Measurements from ENCODE around the gene SLC25A21.

SLC25A21 gene

DNA sequence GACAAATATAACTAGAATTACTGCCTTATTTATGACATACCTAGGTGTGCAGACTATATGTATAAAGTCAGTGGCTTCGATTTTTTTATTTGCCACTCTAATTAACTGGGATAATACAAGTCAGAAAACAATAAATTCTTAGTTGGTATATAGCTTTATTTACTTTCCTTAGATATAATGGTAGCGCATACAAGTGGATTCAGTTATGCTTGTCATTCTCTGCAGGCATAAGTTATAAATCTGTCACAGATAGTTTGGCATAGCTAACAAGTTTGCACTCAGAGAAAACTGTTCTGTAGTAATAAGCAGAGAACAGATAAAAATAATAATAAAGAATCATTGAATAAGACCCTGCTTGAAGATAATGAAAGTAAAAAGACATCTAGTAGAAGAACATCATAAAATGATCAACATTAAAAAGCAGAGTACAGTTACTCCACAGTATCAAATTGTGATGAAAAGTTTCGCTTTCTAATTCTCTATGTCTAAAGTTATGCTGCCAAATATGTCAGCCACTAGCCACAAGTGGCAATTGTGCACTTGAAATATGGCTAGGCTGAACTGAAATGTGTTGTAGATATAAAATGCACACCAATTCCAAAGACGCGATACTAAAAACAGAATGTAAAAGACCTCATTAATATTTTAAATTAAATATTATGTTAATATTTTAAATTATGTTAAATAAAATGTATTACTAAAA lies 224.1 kb downstream of the SLC25A21 start:
- Histone ChIP-seq H3K9ac (ENCODE audit: low read length) (no peak overlapping the region), H3K27me3 (ENCODE audit: control insufficient read depth, insufficient read depth, low read length) (no peaks in the 10 kb centered on the region), H3K27ac (ENCODE audit: low read depth, low read length) (no peak overlapping the region), H3K36me3 (ENCODE audit: control insufficient read depth, insufficient read depth, low read length) (no peaks in the 10 kb centered on the region), H3K4me3 (ENCODE audit: low read length) (no peak overlapping the region), H3K4me1 (ENCODE audit: control insufficient read depth, insufficient read depth, low read length) (no peaks in the 10 kb centered on the region)

- H3K9ac ChIP-seq (ENCODE audit: low read length): no peak overlapping the region
- H3K27ac ChIP-seq (ENCODE audit: low read depth, low read length): no peak overlapping the region
- H3K4me3 ChIP-seq (ENCODE audit: low read length): no peak overlapping the region
- H3K27me3 ChIP-seq (ENCODE audit: control insufficient read depth, insufficient read depth, low read length): no peaks in the 10 kb centered on the region
- no peaks in the 10 kb centered on the region for H3K4me1 ChIP-seq (ENCODE audit: control insufficient read depth, insufficient read depth, low read length)
- H3K36me3 ChIP-seq (ENCODE audit: control insufficient read depth, insufficient read depth, low read length): no peaks in the 10 kb centered on the region
These were observed 225.0 kb downstream of the SLC25A21 start for GRCh38 chr14:36947362-36947761.

GRCh38 chr14:36946872-36947271 lies 225.5 kb downstream of the SLC25A21 start:
- Histone ChIP-seq H3K9ac (ENCODE audit: low read length) (no peak overlapping the region), H3K27me3 (ENCODE audit: control insufficient read depth, insufficient read depth, low read length) (no peaks in the 10 kb centered on the region), H3K4me1 (ENCODE audit: control insufficient read depth, insufficient read depth, low read length) (no peaks in the 10 kb centered on the region), H3K4me3 (ENCODE audit: low read length) (no peak overlapping the region), H3K36me3 (ENCODE audit: control insufficient read depth, insufficient read depth, low read length) (no peaks in the 10 kb centered on the region), H3K27ac (ENCODE audit: low read depth, low read length) (no peak overlapping the region)

- H3K4me1 ChIP-seq (ENCODE audit: control insufficient read depth, insufficient read depth, low read length): no peaks in the 10 kb centered on the region
- no peak overlapping the region for H3K4me3 ChIP-seq (ENCODE audit: low read length)
- H3K9ac ChIP-seq (ENCODE audit: low read length): no peak overlapping the region
- H3K27me3 ChIP-seq (ENCODE audit: control insufficient read depth, insufficient read depth, low read length): no peaks in the 10 kb centered on the region
- H3K27ac ChIP-seq (ENCODE audit: low read depth, low read length): no peak overlapping the region
- no peaks in the 10 kb centered on the region for H3K36me3 ChIP-seq (ENCODE audit: control insufficient read depth, insufficient read depth, low read length)
These were observed 227.9 kb downstream of the SLC25A21 start for GRCh38 chr14:36944307-36945010.

GRCh38 chr14:36942522-36943245 lies 229.7 kb downstream of the SLC25A21 start:
- no peaks in the 10 kb centered on the region for H3K36me3 ChIP-seq (ENCODE audit: control insufficient read depth, insufficient read depth, low read length)
- H3K27me3 ChIP-seq (ENCODE audit: control insufficient read depth, insufficient read depth, low read length): no peaks in the 10 kb centered on the region
- no peak overlapping the region for H3K4me3 ChIP-seq (ENCODE audit: low read length)
- H3K27ac ChIP-seq (ENCODE audit: low read depth, low read length): no peak overlapping the region
- H3K9ac ChIP-seq (ENCODE audit: low read length): no peak overlapping the region
- no peaks in the 10 kb centered on the region for H3K4me1 ChIP-seq (ENCODE audit: control insufficient read depth, insufficient read depth, low read length)

DNA sequence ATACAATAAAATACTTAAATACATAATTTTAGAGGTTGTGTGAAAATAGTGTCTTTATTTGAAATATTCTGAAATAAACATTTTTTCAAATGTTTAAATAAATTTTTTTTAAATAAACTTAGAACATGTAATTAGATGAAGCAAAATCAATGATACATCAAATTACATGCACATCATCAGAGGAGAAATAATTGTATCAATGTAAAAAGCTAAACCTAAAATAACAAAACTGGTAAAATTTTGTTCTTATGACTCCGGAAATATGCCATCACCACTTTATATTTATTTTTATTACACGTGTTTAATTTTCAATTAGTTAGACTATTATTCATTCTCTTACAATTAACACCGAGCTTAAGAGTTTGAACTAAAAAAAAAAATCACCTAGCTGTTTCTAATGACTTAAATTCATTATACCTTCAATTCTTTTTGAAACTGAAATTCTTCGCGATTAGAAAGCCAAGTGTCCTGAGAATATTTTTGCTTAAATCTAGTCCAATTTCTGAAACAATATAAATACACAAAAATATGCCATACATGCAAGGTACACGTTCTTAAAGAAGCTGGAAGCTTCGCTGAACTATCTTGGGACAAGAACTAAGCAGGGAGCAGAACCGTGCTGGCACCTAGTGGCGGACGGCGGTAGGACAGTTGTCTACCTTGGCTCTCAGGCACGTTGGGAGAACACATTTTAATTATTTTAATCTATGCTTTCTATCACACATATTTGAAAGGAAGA lies 230.5 kb downstream of the SLC25A21 start:
- Histone ChIP-seq H3K36me3 (ENCODE audit: control insufficient read depth, insufficient read depth, low read length) (no peaks in the 10 kb centered on the region), H3K27ac (ENCODE audit: low read depth, low read length) (no peak overlapping the region), H3K4me1 (ENCODE audit: control insufficient read depth, insufficient read depth, low read length) (no peaks in the 10 kb centered on the region), H3K9ac (ENCODE audit: low read length) (no peak overlapping the region), H3K4me3 (ENCODE audit: low read length) (no peak overlapping the region), H3K27me3 (ENCODE audit: control insufficient read depth, insufficient read depth, low read length) (no peaks in the 10 kb centered on the region)

GRCh38 chr14:36940476-36940875 lies 231.9 kb downstream of the SLC25A21 start:
- Histone ChIP-seq H3K36me3 (ENCODE audit: control insufficient read depth, insufficient read depth, low read length) (no peaks in the 10 kb centered on the region), H3K27ac (ENCODE audit: low read depth, low read length) (no peak overlapping the region), H3K4me3 (ENCODE audit: low read length) (no peak overlapping the region), H3K27me3 (ENCODE audit: control insufficient read depth, insufficient read depth, low read length) (no peaks in the 10 kb centered on the region), H3K9ac (ENCODE audit: low read length) (no peak overlapping the region), H3K4me1 (ENCODE audit: control insufficient read depth, insufficient read depth, low read length) (no peaks in the 10 kb centered on the region)

DNA sequence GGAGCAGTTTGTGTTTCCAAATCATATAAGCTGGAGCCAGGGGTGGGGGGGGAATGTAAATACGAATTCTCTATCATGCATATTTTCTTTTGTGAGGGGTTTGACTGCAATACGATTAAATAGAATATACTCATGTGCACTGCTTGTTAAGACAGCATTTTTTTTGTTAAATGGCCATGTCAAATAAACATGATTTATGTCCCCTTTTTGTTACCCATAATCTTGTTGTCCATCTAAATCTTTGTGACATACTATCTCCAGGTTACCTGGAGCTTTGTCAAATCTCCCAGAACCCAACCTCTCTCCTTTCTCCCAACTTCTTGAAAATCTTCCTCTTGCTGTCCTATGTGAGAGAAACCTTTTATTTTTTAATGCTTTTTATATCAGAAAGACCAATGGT lies 233.1 kb downstream of the SLC25A21 start:
- Histone ChIP-seq H3K4me3 (ENCODE audit: low read length) (no peak overlapping the region), H3K27me3 (ENCODE audit: control insufficient read depth, insufficient read depth, low read length) (no peaks in the 10 kb centered on the region), H3K27ac (ENCODE audit: low read depth, low read length) (no peak overlapping the region), H3K36me3 (ENCODE audit: control insufficient read depth, insufficient read depth, low read length) (no peaks in the 10 kb centered on the region), H3K4me1 (ENCODE audit: control insufficient read depth, insufficient read depth, low read length) (no peaks in the 10 kb centered on the region), H3K9ac (ENCODE audit: low read length) (no peak overlapping the region)

GRCh38 chr14:36938678-36939077 lies 233.7 kb downstream of the SLC25A21 start:
- Histone ChIP-seq H3K36me3 (ENCODE audit: control insufficient read depth, insufficient read depth, low read length) (no peaks in the 10 kb centered on the region), H3K4me1 (ENCODE audit: control insufficient read depth, insufficient read depth, low read length) (no peaks in the 10 kb centered on the region), H3K27ac (ENCODE audit: low read depth, low read length) (no peak overlapping the region), H3K9ac (ENCODE audit: low read length) (no peak overlapping the region), H3K4me3 (ENCODE audit: low read length) (no peak overlapping the region), H3K27me3 (ENCODE audit: control insufficient read depth, insufficient read depth, low read length) (no peaks in the 10 kb centered on the region)

- H3K4me3 ChIP-seq (ENCODE audit: low read length): no peak overlapping the region
- no peaks in the 10 kb centered on the region for H3K36me3 ChIP-seq (ENCODE audit: control insufficient read depth, insufficient read depth, low read length)
- H3K4me1 ChIP-seq (ENCODE audit: control insufficient read depth, insufficient read depth, low read length): no peaks in the 10 kb centered on the region
- no peak overlapping the region for H3K27ac ChIP-seq (ENCODE audit: low read depth, low read length)
- no peaks in the 10 kb centered on the region for H3K27me3 ChIP-seq (ENCODE audit: control insufficient read depth, insufficient read depth, low read length)
- H3K9ac ChIP-seq (ENCODE audit: low read length): no peak overlapping the region
These were observed 236.3 kb downstream of the SLC25A21 start for GRCh38 chr14:36935976-36936678.

DNA sequence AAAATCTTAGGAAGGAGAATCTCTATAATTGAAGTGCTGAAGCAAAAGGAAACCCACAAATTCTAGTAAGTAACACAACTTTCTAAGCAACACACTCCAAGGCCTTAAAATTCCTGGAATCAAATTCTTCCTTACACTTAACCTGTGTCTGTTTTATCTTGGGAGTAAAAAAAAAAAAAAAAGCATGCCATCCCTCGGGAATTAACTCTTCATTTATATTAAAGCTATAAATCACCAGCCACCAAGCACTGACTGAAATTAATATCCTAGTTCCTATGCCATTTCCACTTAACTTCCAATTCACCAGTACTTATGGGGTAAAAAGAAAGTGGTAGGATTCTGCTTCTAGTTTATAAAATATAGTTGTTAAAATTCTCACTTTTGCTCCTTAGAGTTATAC lies 238.1 kb downstream of the SLC25A21 start:
- no peak overlapping the region for H3K27ac ChIP-seq (ENCODE audit: low read depth, low read length)
- no peaks in the 10 kb centered on the region for H3K36me3 ChIP-seq (ENCODE audit: control insufficient read depth, insufficient read depth, low read length)
- H3K4me1 ChIP-seq (ENCODE audit: control insufficient read depth, insufficient read depth, low read length): no peaks in the 10 kb centered on the region
- H3K9ac ChIP-seq (ENCODE audit: low read length): no peak overlapping the region
- H3K4me3 ChIP-seq (ENCODE audit: low read length): no peak overlapping the region
- H3K27me3 ChIP-seq (ENCODE audit: control insufficient read depth, insufficient read depth, low read length): no peaks in the 10 kb centered on the region

- Histone ChIP-seq H3K4me1 (ENCODE audit: control insufficient read depth, insufficient read depth, low read length) (no peaks in the 10 kb centered on the region), H3K4me3 (ENCODE audit: low read length) (no peak overlapping the region), H3K27ac (ENCODE audit: low read depth, low read length) (no peak overlapping the region), H3K36me3 (ENCODE audit: control insufficient read depth, insufficient read depth, low read length) (no peaks in the 10 kb centered on the region), H3K9ac (ENCODE audit: low read length) (no peak overlapping the region), H3K27me3 (ENCODE audit: control insufficient read depth, insufficient read depth, low read length) (no peaks in the 10 kb centered on the region)
These were observed 240.6 kb downstream of the SLC25A21 start for GRCh38 chr14:36931791-36932190.
